ENCODE measurements around the gene SPNS2.

The SPNS2 gene

GRCh38 chr17:4518901-4519300 lies 20.2 kb downstream of the SPNS2 start:
- no peak for ATAC-seq (ENCODE audit: low read depth)

GRCh38 chr17:4519361-4519788 lies 20.7 kb downstream of the SPNS2 start:
- H3K36me3 ChIP-seq (ENCODE audit: low read depth) = no peaks in the 10 kb centered on the region
- no peak overlapping the region for H3K4me3 ChIP-seq (ENCODE audit: severe bottlenecking)
- no peaks in the 10 kb centered on the region for H3K9me3 ChIP-seq (ENCODE audit: severe bottlenecking)
- H3K4me1 ChIP-seq (ENCODE audit: insufficient read depth, poor library complexity, severe bottlenecking) = peaks cover 13% of the 10 kb centered on the region
- H3K27me3 ChIP-seq (ENCODE audit: insufficient read depth, poor library complexity, severe bottlenecking) = no peaks in the 10 kb centered on the region
- ATAC-seq (ENCODE audit: low read depth) = no peak
- no peak for DNase-seq (ENCODE audit: low spot score)
- no peak overlapping the region for H3K27ac ChIP-seq (ENCODE audit: poor library complexity, severe bottlenecking)
- no peak for TF ChIP-seq CTCF (IDR thresholded peaks at IDR 0.05; ENCODE audit: poor library complexity, severe bottlenecking)

More at GRCh38 chr17:4518901-4519300, 20.2 kb downstream of the SPNS2 start:
- H3K4me1 ChIP-seq (ENCODE audit: insufficient read depth, poor library complexity, severe bottlenecking) = peaks cover 13% of the 10 kb centered on the region
- TF ChIP-seq CTCF (IDR thresholded peaks at IDR 0.05; ENCODE audit: poor library complexity, severe bottlenecking) = no peak
- no peaks in the 10 kb centered on the region for H3K36me3 ChIP-seq (ENCODE audit: low read depth)
- H3K27ac ChIP-seq (ENCODE audit: poor library complexity, severe bottlenecking) = no peak overlapping the region
- DNase-seq (ENCODE audit: low spot score) = no peak
- no peaks in the 10 kb centered on the region for H3K9me3 ChIP-seq (ENCODE audit: severe bottlenecking)
- no peaks in the 10 kb centered on the region for H3K27me3 ChIP-seq (ENCODE audit: insufficient read depth, poor library complexity, severe bottlenecking)
- H3K4me3 ChIP-seq (ENCODE audit: severe bottlenecking) = no peak overlapping the region

- no peak for TF ChIP-seq CTCF (IDR thresholded peaks at IDR 0.05; ENCODE audit: poor library complexity, severe bottlenecking)
- peak overlapping the region; percentile 29 for H3K27ac ChIP-seq (ENCODE audit: poor library complexity, severe bottlenecking)
- DNase-seq (ENCODE audit: low spot score) = no peak
- H3K4me3 ChIP-seq (ENCODE audit: severe bottlenecking) = no peak overlapping the region
- H3K4me1 ChIP-seq (ENCODE audit: insufficient read depth, poor library complexity, severe bottlenecking) = peaks cover 13% of the 10 kb centered on the region
- no peaks in the 10 kb centered on the region for H3K27me3 ChIP-seq (ENCODE audit: insufficient read depth, poor library complexity, severe bottlenecking)
- no peaks in the 10 kb centered on the region for H3K9me3 ChIP-seq (ENCODE audit: severe bottlenecking)
- H3K36me3 ChIP-seq (ENCODE audit: low read depth) = no peaks in the 10 kb centered on the region
- no peak for ATAC-seq (ENCODE audit: low read depth)
These were observed 21.6 kb downstream of the SPNS2 start for GRCh38 chr17:4520060-4520893.

- Histone ChIP-seq H3K4me3 (ENCODE audit: severe bottlenecking) (no peak overlapping the region), H3K9me3 (ENCODE audit: severe bottlenecking) (no peaks in the 10 kb centered on the region), H3K36me3 (ENCODE audit: low read depth) (no peaks in the 10 kb centered on the region), H3K4me1 (ENCODE audit: insufficient read depth, poor library complexity, severe bottlenecking) (peaks cover 13% of the 10 kb centered on the region), H3K27me3 (ENCODE audit: insufficient read depth, poor library complexity, severe bottlenecking) (no peaks in the 10 kb centered on the region), H3K27ac (ENCODE audit: poor library complexity, severe bottlenecking) (peak overlapping the region; percentile 29)
- DNase-seq (ENCODE audit: low spot score) (no peak), ATAC-seq (ENCODE audit: low read depth) (peak; percentile 88)
- no peak for TF ChIP-seq CTCF (IDR thresholded peaks at IDR 0.05; ENCODE audit: poor library complexity, severe bottlenecking)
These were observed 22.4 kb downstream of the SPNS2 start for GRCh38 chr17:4520894-4521600.
